SK-N-SH treated with all-trans-retinoic acid at 6 μM for 48 hours (cell line): ENCODE data around the gene ZNF444.
"Not testable (repeated sequence)": the region's sequence is repeated elsewhere in the genome, so short reads cannot be mapped to it uniquely, and the experiment has no call there.

Experiments
- ATAC-seq: fragments of 200-7000 bp; cut with Tn5 transposase; 3 replicates; pipeline ENCODE4 v1.9.1; 2020; ENCODE audit warnings: mild to moderate bottlenecking, moderate library complexity
- ARNTL ChIP-seq: fragments of 450-650 bp; formaldehyde crosslinking; IDR thresholded peaks from 2 replicates; pipeline ENCODE4 v1.5.0; 2020; ENCODE audit warnings: low read depth, mild to moderate bottlenecking, moderate library complexity, borderline replicate concordance
- BACH2 ChIP-seq: fragments of 250-450 bp; sonication (Bioruptor Pico); IDR thresholded peaks from 2 replicates; pipeline ENCODE4 v1.9.0; 2021; ENCODE audit warnings: mild to moderate bottlenecking, borderline replicate concordance
- CSRNP3 ChIP-seq: fragments of 250-450 bp; sonication (Bioruptor Pico); IDR thresholded peaks from 2 replicates; pipeline ENCODE4 v1.5.1; 2021; ENCODE audit warnings: mild to moderate bottlenecking, moderate library complexity
- ESRRG ChIP-seq: fragments of 250-450 bp; sonication (Bioruptor Pico); IDR thresholded peaks from 2 replicates; pipeline ENCODE4 v1.6.1; 2021; ENCODE audit warnings: mild to moderate bottlenecking
- GLIS3 ChIP-seq: fragments of 250-450 bp; sonication (Bioruptor Pico); IDR thresholded peaks from 2 replicates; pipeline ENCODE4 v1.5.0; 2020; ENCODE audit warnings: mild to moderate bottlenecking, moderate library complexity
- ISL1 ChIP-seq: fragments of 250-450 bp; sonication (Bioruptor Pico); IDR thresholded peaks from 2 replicates; pipeline ENCODE4 v2.1.2; 2022; ENCODE audit warnings: mild to moderate bottlenecking, moderate library complexity
- OSR1 ChIP-seq: fragments of 250-450 bp; sonication (Bioruptor Pico); IDR thresholded peaks from 2 replicates; pipeline ENCODE4 v1.8.0; 2022; ENCODE audit warnings: moderate library complexity, mild to moderate bottlenecking, inconsistent platforms
- PPARA ChIP-seq: fragments of 250-450 bp; sonication (Bioruptor Pico); IDR thresholded peaks from 2 replicates; pipeline ENCODE4 v1.5.0; 2020; ENCODE audit warnings: mild to moderate bottlenecking, borderline replicate concordance
- RARB ChIP-seq: fragments of 250-450 bp; sonication (Bioruptor Pico); IDR thresholded peaks from 2 replicates; pipeline ENCODE4 v1.8.0; 2021; ENCODE audit warnings: mild to moderate bottlenecking, moderate library complexity
- SNAI2 ChIP-seq: fragments of 250-450 bp; sonication (Bioruptor Pico); IDR thresholded peaks from 2 replicates; pipeline ENCODE4 v1.5.0; 2020; ENCODE audit warnings: mild to moderate bottlenecking, moderate library complexity
- TCF4 ChIP-seq: fragments of 250-450 bp; sonication (Bioruptor Pico); IDR thresholded peaks from 2 replicates; pipeline ENCODE4 v1.8.0; 2021; ENCODE audit warnings: mild to moderate bottlenecking, moderate library complexity, borderline replicate concordance
- TOX ChIP-seq: fragments of 250-450 bp; sonication (Bioruptor Pico); IDR thresholded peaks from 2 replicates; pipeline ENCODE4 v1.8.0; 2021; ENCODE audit warnings: mild to moderate bottlenecking, moderate library complexity, borderline replicate concordance
- TSHZ2 ChIP-seq: fragments of 250-450 bp; sonication (Bioruptor Pico); IDR thresholded peaks from 2 replicates; pipeline ENCODE4 v1.5.0; 2020; ENCODE audit warnings: mild to moderate bottlenecking, moderate library complexity
- ZC3H10 ChIP-seq: fragments of 250-450 bp; sonication (Bioruptor Pico); IDR thresholded peaks from 2 replicates; pipeline ENCODE4 v1.5.1; 2021; ENCODE audit warnings: mild to moderate bottlenecking, moderate library complexity
- ZFP3 ChIP-seq: fragments of 250-450 bp; sonication (Bioruptor Pico); IDR thresholded peaks from 2 replicates; pipeline ENCODE4 v1.5.0; 2020; ENCODE audit warnings: mild to moderate bottlenecking, moderate library complexity
- ZFP30 ChIP-seq: fragments of 450-650 bp; formaldehyde crosslinking; IDR thresholded peaks from 2 replicates; pipeline ENCODE4 v1.5.0; 2022; ENCODE audit warnings: mild to moderate bottlenecking, moderate library complexity
- ZNF565 ChIP-seq: fragments of 450-650 bp; formaldehyde crosslinking; conservative IDR thresholded peaks from 2 replicates; pipeline ENCODE4 v1.5.0; 2020; ENCODE audit warnings: low read depth, mild to moderate bottlenecking, moderate library complexity
- ZNF8 ChIP-seq: fragments of 450-650 bp; formaldehyde crosslinking; IDR thresholded peaks from 2 replicates; pipeline ENCODE4 v1.5.0; 2020; ENCODE audit warnings: mild to moderate bottlenecking, moderate library complexity
- TF ChIP-seq, protein P1 (sequence below): fragments of 250-450 bp; sonication (Bioruptor Pico); IDR thresholded peaks from 2 replicates; pipeline ENCODE4 v1.8.0; 2020; ENCODE audit warnings: mild to moderate bottlenecking, moderate library complexity, borderline replicate concordance

Gene ZNF444

GRCh38 chr19:56097776-56098175 lies 43.3 kb upstream of the ZNF444 start:
- no peak for TF ChIP-seq ZNF565 (CRISPR knock-in tag)
- TF ChIP-seq ARNTL (CRISPR knock-in tag): no peak
- TF ChIP-seq SNAI2: no peak
- TF ChIP-seq BACH2 (CRISPR knock-in tag): no peak
- TF ChIP-seq, protein P1, sequence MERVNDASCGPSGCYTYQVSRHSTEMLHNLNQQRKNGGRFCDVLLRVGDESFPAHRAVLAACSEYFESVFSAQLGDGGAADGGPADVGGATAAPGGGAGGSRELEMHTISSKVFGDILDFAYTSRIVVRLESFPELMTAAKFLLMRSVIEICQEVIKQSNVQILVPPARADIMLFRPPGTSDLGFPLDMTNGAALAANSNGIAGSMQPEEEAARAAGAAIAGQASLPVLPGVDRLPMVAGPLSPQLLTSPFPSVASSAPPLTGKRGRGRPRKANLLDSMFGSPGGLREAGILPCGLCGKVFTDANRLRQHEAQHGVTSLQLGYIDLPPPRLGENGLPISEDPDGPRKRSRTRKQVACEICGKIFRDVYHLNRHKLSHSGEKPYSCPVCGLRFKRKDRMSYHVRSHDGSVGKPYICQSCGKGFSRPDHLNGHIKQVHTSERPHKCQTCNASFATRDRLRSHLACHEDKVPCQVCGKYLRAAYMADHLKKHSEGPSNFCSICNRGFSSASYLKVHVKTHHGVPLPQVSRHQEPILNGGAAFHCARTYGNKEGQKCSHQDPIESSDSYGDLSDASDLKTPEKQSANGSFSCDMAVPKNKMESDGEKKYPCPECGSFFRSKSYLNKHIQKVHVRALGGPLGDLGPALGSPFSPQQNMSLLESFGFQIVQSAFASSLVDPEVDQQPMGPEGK (CRISPR knock-in tag): no peak
- TF ChIP-seq ISL1: no peak
- TF ChIP-seq ZFP3: no peak
- TF ChIP-seq TOX (CRISPR knock-in tag): no peak
- TF ChIP-seq RARB: no peak
- no peak for TF ChIP-seq TSHZ2 (CRISPR knock-in tag)
- no peak for TF ChIP-seq CSRNP3 (CRISPR knock-in tag)
- no peak for ATAC-seq

- not testable (repeated sequence) for ATAC-seq
Measured at GRCh38 chr19:56098237-56098636, 42.9 kb upstream of the ZNF444 start.

DNA sequence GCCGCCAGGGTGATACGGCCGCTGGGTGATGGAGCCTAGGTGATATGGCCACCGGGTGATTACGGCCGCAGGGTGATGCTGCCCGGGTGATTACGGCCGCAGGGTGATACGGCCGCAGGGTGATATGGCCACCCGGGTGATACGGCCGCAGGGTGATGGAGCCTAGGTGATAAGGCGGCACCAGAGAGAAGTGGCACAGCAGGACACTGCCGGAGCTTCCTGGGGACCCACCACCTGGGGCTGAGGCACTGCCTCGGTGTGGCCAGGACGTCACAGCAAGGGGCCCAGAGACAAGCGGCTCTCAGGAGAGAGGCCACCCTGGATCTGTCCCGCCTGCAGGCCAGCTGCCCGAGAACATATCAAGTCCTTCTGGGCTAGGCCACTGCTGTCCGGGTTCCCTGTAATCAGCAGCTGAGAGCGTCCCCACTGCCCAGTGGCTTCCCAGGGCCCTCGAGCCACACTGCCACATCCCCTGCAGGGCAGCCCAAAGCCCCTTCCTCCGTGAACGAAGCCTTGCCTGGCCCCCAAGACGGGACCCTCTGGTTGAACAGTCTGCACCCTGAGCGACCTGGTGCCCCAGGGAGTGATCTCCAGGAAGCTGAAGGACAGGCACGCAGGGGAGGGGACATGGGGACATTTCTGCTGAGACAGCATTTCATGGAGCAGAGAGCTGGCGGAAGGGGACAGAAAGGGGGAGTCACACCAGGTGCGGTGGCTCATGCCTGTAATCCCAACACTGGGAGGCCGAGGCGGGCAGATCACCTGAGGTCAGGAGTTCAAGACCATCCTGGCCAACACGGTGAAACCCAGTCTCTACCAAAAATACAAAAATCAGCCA lies 42.1 kb upstream of the ZNF444 start:
- TF ChIP-seq BACH2 (CRISPR knock-in tag) (no peak), ZFP30 (CRISPR knock-in tag) (no peak), GLIS3 (CRISPR knock-in tag) (no peak), CSRNP3 (CRISPR knock-in tag) (no peak)

GRCh38 chr19:56099638-56100539 lies 41.2 kb upstream of the ZNF444 start:
- no peak for ATAC-seq
- no peak for TF ChIP-seq TOX (CRISPR knock-in tag)
- TF ChIP-seq, protein P1 (CRISPR knock-in tag): no peak
- no peak for TF ChIP-seq ESRRG (CRISPR knock-in tag)
- TF ChIP-seq ZC3H10 (CRISPR knock-in tag): no peak
- TF ChIP-seq ZNF565 (CRISPR knock-in tag): no peak
- no peak for TF ChIP-seq ZNF8 (CRISPR knock-in tag)
- TF ChIP-seq OSR1: no peak
- no peak for TF ChIP-seq TCF4
- TF ChIP-seq PPARA (CRISPR knock-in tag): no peak
- TF ChIP-seq BACH2 (CRISPR knock-in tag): no peak
- TF ChIP-seq ARNTL (CRISPR knock-in tag): no peak

More for the DNA sequence above, 42.1 kb upstream of the ZNF444 start:
- no peak for ATAC-seq
